HG03432 (cell line): Measurements from ENCODE around the gene USP48.

Source experiments
- ATAC-seq: cut with Tn5 transposase; IDR thresholded peaks from one replicate; pipeline ENCODE4 v1.9.1; 2021; ENCODE audit warnings: mild to moderate bottlenecking, moderate library complexity; ENCODE audit not compliant: unreplicated experiment

The USP48 gene

DNA sequence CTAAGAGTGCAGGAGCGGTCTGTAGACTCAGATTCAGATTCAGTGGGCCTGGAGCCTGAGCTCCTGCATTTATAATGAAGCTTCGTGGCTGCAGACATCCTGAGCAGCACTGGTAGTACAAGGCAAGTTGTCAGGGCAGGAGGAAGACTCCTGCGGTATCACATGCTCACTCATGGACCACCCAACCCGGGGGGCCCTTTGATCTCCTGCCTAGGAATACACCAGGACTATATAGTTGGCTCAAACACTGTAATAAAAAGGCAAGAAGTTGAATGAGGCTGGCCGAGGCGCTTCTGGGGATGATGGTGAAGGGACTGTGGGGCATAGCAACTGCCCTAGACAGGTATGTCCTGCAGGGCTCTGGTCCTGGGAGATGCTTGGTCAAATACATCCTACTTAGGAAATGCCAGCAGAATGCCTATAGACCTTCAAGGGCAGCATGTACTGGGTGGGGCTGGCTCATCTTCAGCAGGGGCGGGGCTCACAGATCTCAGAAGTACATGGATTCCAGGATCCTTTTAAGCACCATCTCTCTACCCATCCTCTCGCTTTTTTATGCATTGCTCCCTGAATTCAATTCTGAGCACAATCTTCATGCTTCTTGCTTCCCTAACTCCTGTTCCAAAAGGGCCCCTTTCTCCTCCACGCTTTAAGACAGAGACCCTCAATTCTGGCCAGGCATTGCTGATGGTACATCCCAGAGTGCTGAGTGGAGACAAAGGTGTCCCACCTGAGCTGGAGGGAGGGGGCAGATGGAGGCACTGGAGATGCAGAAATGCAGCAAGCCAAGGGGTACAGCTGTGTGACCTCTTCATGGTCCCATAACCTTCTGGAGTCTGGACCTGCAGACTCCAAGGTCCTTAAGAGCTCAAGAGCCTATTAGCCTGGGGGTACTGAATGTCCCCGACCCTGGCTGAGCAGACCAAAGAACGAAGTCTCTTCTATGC, 111.7 kb downstream of the USP48 start:
- ATAC-seq: no peak

DNA sequence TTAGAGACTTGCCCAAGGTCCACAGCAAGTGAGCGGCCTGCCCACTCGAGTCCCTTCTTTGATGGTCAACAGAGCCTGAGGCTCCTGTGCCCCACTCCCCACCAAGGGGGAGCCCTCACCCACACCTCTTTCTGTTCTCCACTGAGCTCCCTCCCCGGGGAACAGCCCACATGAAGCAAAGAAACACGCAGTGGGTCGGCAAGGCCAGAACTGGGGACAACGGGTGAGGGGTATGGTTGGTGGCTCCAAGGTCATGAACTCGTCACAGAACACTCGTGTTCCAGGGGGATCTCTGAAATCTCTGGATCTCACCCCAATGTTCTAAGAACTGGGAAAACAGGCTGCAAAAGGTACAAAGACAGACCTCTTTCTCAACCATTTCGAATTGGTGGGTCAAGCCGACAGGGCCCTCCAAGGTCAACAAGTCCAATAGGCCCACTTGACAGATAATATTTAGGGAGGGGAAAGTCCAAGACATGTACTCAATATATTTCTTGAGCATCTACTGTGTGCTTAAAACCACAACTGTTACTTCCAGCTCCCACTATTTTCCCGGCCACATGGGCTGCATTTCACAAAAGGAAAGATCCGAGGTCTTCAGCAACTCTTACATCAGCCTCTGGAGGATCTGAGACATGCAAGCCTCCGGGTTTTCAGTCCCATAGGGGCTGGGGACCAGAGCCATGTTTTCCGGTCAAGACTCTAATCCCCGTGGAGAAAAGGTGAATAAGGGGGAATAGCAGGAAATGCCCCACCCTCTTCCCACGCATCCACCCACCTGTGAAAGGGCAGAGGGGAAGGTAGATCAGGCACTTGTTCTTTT, 112.7 kb downstream of the USP48 start:
- ATAC-seq: no peak

DNA sequence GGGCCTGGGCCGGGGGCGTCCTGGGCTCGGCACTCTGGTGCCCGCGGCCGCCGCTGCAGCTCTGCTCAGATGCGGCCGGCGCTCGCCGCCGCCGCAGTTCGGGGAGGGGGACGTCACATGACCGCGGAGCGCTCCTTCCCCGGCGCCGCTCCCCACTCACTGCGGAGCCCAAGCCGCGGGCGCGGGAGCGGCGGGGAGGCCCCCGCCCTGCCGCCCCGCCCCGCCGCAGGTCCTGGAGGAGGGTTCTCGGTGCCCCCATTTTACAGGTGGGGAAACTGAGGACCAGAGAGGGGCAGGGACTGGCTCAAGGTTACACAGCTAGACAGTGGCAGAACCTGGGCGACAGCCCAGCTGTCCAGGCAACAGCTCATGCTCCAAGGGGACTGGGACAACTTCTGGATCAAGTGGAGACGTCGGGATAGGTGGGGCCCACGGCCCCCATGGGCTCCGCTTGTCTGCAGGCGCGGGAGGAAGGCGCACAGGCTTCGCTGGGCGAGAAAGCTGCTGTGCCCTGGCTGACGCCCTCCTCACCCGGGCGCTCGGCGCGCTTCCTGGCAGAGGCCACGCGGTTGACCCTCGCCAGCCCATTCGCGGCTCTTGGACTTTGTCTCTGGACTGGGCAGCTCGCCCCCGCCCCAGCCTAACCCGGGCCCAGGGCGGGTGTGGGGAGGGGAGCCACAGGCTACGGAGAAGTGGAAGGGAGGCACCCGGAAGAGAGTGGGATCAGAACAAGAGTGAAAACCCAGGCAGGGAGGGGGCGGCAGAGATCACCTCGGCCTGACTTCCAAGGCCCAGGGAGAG, 113.5 kb downstream of the USP48 start, which contains the start of gene RAP1GAP:
Gene RAP1GAP, minus strand, starts transcription at position 100 of the 801 bp plus-strand sequence. CDS start 49,325 bp downstream, outside the sequence.
- no peak for ATAC-seq

DNA sequence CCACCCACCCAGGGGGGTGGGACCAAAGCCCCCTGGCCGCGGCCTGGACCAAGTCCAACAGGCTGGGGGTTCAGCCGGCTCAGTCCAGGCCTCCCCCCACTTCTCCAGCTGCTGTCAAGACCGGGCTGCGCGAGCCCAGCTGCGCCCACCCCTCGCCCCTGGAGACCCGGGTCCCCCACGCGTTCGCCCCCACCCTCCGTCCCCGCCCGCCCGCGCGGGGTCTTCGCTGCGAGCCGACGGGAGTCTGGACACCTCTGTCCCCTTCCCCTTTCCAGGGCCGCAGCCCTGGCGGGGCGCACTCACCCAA, 114.0 kb downstream of the USP48 start:
- no peak for ATAC-seq

DNA sequence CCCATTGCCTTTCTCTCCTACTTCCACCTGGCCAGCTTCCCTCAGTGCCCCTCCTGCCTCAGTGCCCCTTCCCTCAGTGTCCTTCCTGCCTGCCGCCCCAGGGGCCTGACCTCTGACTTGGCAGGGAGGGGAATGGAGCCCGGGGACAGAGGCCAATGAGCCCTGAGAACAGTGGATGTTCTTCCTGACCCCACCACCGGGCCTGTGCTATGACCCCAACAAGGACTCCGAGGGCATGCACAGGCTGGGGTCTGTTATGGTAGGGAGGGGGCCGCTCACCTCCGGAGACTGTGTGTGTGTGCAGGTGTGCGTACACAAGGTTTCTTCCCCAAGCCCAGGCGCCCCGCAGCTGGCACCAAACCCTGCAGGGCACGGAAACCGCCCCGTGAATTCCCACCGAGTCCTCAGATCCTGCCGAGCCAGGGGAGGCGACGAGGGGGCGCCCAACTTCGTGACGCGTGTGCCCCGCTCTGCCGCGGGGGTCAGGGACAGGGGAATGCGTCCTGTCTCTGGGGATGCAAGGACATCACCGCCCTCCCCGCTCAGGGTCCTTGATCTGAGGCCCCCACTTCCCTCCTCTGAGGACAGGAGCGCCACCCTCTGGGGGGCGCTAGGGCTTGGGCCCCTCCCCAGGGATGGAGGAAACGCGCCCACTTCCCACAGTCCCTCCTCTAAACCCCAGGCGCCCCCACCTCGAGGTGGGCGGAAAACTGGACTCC, 114.6 kb downstream of the USP48 start:
- ATAC-seq: no peak

DNA sequence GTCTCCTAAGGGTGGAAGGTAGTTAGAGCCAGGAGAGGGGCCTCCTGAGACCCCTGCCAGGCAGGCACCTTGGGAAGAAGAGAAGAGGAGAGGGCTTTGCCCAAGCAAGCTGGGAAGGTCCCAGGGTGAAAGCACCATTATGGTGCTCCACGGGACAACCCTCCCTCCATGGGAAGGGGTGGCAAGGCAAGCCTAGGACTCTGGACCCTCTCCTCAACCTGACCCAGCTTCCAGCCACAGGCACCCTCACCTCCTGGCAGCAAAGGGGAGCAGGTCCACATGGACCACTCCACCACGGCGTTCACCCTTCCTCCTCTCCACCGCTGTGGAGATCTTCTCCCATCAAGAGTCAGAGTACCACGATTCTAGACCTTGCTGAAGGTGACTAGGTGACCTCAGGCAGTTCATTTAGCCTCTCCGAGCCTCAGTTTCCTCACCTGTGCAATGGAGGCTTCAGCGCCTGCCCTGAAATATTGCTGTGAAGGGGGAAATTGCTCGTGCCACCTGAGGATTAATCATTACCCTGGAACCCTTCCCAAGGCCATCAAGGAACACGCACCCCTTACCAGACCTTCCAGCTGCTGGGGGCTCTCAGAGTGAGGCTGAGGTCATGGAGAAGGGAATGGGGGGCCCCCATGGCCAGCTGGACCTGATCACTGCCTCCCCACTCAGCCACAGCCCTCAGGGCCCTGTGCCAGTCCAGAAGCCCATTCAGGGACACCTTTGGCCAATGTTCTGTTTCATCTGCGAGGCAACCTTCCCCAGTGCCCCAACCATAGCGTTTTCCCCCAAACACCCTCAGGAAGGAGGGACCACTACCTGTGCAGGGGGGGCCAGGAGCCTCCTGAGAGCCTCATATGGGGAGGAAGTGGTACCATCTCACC, 115.4 kb downstream of the USP48 start:
- no peak for ATAC-seq

DNA sequence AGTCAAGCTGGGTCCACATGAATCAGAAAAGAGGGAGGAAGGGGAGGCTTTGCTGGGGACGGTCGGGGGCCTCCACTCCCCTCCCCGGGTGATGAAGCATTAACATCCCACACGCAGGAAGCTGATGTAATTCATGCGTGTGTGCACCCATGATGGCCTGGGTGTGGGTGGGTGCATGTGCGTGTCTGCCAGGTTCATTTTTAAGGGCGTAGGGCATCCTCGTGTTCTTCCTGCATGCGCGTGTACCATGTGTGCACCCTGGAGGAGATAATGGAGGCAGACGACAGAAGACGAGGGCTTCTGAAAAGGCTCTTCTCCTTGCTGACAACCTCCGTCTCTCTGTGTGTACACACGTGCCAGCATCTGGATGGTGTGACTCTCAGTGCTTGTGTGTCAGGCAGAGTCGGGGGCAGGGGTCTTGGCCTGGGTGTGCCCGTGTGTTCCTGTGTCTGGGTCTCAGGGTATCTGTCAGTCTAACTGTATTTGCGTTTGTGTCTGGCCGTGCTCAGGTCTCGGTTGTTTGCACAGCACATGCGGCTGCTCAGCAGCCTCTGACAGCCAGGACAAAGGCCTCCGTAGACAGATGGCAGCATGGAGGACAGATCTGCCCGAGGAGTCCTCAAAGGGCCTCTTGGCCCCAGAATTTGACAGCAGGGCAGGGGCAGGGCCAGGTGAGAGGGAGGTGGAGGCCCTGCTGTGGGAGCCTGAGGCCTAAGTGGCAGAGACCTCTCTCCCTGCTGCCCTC, 116.2 kb downstream of the USP48 start:
- ATAC-seq: no peak

DNA sequence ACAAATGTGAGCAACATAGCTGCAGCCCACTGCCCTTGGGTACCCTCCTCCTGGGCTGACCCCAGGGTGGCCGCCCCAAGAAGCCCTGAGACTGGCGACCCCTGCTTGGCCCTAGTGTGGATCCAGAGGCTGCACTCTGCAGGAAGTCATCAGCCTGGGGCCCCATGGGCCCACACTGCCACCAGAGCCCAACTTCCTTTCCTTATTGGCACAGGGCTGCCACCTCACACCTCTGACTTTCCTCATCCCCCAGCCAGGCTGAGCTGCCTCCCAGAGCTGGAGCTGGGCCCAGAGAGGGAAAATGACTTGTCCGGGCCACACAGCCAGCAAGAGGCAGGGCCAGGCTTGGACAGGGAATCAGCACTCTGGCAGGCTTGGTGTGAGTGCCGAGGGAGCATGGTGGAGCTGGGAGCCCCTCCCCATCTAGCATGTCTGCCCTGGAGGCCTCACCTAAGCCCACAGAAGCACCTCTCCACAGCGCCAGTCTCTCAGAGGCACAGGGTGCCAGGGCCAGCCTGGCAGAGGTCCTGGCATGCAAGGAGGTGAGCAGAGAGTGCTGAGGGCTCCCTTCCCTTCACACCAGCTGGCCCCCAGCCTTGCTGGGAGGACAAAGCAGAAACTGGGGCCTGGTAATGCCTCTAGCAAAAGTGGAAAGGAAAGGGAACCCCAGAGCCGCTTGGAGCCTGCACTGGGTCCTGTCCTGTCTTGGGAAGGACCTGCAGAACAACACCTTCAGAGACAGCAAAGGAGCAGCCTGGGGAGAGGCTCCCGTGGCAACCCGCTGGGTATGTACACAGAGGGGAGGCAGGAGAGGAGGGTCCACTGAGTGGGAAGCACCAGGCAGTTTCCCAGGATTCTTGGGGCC, 117.0 kb downstream of the USP48 start:
- no peak for ATAC-seq

DNA sequence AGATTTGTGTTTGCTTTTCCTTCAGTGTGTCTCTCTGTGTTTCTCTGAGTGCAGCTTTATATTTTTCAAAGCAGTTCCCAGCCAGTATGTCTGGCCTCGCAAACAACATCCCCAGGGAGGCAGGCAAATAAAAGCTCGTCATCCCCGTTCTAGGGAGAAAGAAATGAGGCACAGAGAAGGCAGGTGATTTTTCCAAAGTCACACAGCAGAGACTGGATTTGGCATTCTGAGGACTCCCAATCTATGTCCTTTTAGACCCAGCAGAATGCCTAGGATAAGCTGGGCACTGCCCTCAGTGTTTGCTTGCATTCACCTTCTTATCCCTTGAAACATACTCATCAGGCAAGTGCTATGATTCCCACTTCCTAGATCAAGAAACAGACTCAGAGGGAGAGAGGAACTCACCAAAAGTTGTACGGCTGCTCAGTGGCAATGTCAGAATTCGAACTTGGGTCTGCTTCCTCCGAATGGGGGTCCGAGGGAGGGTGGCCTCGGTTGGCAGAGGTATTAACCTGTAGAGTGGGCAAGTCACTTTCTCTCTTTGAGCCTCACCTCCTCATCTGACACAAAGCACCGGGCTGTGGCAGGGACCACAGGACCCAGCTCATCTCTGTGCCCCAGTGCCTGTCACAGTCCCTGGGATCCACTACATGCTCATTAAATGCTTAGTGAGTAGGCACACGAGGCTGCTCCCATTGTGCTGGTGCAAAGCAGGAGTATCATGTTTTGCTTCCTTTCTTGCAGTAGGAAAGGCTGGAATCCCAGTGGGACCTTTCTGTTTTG, 118.0 kb downstream of the USP48 start:
- ATAC-seq: no peak

DNA sequence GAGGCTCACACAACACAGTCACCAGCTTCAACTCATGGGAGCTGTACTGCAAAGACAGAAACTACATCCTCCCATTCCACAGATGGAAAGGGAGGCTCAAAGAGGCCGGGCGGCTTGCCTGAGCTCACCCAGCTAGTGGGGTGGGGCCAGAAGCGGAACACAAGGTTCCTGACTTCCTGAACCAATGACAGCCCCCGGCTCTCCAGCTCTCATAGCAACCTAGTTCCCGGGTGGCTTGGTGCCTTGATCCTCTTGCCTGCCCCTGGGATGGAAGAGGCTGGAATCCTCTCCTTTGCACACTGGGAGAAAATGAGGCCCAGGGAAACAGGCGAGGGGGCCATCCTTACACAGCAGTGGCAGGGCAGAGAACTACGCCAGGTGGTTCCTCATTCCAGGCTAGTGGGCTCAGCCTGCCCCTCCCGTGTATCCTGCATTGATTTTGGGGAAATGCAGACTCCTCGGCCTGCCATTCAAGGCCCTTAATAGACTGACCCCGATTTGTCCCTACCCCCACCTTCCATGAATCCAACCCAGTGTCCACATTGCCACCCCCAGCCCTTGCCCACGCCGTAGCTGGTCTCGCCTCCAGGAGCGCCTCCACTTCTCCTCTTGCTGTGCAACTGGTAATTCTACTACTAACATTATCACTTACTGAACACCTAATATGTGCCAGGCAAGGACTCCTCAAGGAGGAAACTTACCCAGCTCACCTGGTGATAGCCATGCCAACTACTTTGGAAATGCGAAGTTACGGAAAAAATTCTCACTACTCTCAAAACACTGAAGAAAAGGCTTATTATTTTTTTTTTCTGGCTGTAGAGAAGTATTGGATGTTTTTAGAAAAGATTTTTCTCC, 118.8 kb downstream of the USP48 start:
- ATAC-seq: no peak

DNA sequence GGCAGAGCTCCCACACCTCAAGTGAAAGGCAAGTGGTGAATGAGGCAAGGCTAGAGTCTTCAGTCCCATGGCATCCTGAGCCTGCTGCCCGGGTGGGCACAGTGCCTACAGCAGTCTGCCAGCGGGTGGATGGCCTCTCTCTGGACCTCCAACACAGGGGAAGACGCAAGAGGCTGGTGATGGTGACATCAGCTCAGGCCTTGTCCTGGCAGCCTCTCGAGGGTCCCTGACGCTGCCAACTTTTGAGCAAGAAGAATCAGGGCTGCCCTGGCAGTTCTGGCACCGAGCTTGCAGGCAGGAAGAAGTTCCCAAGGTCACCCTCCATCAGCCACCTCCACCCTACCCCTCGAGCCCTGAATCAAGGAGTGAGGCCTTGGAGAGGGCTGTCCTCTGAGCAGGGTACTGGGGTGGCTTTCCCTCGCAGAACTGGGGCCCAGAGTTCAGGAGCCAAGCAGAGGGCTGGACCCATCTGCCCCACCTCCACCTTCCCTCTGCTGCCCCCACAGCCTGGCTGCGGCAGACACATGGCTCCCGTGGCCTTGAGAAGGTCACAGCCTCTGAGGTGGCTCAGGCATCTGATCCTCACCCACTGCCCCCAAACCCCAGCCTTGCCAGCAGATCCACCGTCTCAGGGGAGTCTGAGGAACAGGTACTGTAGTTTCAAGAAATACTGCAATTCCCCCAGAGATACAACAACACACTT, 119.5 kb downstream of the USP48 start:
- no peak for ATAC-seq

DNA sequence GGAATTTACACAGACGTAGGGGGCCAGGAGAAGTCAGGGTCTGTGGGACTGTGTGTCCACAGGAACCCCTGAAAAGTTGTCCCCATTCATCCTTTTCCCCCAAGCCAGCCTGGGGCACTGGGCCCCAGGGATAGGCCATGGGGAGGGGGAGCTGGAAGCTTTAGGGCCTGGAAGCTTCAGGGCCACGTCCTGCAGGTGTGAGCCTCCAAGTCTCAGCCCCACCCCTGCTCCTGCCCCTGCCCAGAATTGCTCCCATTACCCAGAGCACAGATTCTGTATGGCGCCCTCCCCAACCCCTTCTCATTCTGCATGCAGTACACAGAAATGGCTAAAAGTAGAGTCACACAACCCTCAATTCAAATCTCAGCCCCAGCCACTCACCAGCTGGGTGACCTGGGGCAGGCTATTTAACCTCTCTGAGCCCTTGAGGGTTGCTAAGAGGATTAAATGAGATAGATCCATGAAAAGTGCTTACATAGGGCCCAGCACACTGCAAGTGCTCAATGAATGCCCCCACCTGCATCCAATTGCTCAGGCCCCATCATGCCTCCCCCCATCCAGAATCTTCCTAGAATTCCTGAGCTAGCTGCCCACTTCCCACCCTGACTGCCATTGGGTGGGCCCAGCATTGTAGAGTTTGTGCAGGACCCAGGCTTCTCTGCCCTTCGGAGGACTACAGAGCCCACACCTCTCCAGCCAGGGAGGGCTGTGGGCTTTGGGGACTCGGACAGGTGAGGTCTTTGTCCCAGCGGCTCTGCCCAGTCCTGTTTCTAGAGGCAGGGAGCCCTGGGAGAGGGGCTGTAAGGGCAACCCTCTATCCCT, 120.3 kb downstream of the USP48 start:
- no peak for ATAC-seq

DNA sequence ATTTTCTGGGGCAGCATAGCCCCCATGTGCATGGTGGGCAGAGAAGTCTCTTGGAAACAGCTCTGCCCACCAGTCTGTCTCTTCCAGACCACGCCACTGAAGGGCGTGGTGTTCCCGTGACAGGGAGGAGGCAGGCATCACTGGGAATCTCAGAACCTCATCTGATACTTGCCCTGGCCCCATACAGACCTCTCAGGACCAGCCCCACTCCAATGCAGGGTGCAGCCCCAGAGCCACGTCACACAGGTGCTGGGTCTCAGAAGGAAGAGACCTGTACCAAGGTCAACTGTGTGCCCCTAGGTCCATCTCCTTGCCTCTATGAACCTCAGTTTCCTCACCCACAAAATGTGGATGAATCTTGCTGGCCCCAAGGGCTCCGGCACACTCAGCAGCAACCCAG, 121.1 kb downstream of the USP48 start:
- no peak for ATAC-seq

DNA sequence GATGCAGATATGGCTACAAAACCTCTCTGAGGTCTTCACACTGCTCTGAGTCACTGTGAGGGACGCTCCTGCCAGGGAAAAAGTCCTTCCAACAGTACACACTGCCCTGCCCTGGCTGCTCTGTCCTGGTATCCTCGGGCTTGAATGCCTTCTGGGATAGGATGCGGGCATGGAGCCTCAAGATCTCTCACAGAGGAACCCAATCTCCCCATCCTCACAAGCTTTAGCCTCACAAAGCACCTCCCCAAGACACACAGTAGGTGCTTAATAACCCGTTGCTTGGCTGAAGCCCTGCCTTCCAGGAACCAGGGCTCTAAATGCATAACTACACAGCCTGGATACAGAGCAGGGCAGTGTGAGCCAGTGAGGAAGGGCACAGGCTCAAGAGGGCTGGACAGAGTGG, 123.0 kb downstream of the USP48 start:
- no peak for ATAC-seq
